NAMALWA (cell line): ENCODE measurements around the gene TUT1.

ENCODE experiments used
- DNase-seq: peaks from one replicate; pipeline ENCODE4 v3.0.0-alpha.2; 2015; ENCODE audit warnings: low spot score

Gene TUT1

GRCh38 chr11:62542111-62542745 is 49.1 kb downstream of the TUT1 start:
- no peak for DNase-seq

GRCh38 chr11:62540804-62541701 is 50.3 kb downstream of the TUT1 start:
- no peak for DNase-seq

DNA sequence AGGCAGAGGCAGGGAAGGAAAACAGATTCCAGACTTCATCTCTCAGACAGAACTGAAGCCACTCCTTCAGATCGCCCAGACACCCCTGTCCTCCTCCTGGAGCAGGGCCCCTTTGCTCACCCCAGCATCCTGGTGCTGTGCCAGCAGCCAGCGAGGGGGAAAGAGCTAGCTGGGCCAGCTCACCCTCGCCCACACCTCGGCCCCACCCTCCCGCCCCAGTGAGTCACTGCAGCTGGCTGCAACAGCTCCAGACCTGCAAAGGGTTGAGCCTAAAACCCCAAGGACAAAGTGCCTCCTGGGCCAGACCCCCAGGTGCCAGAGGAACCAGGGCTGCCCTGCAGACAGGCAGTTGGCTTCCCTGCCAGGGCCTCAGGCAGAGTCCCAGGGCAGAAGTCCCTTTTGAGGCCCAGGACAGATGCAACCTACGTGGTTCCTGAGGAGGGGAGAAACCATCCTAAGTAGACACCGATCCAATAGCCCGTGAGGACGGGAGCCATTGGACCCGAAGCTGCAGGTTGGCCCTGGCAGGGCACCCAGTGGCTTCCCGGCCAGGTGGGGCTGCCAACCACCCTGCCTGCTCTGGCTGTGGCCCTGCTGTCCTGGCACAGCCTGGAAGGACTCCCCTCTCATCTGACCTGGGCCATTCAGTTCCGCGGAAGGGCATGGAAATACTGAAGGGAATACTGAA is 51.9 kb downstream of the TUT1 start:
- no peak for DNase-seq

DNA sequence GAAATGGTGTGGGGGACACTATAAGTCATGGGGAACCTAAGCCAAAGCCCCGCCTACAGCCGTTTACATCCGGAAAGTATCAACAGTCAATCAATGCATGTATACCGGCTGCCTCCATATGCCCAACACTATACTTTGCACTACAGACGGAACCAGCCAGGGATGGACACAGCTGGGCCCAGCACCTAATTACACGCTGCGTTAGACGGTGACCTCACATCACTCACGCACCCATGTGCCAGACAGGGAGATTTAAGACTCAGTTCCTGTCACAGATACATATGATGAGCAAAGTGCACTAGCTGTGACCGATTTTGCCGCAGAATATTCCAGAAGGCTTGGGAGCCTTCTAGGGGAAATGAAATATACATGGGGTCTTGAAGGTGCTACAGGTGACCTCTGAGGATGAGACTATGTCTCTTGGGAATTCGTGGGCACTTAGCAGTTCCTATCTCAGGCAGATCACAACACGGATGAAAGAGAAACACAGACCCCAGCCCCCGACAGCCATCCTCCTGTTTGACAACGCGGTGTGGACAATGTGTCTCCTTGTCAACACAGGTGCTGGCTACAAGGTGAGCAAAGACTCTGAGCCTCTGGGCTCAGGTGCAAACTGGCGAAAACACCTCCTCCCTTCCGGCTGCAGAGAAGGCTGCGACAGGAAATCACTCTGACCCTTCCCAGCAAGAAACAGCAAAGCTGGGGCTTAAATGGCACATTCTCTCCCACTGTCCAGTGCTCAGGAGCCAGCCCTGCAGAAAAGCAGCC is 52.7 kb downstream of the TUT1 start:
- no peak for DNase-seq

DNA sequence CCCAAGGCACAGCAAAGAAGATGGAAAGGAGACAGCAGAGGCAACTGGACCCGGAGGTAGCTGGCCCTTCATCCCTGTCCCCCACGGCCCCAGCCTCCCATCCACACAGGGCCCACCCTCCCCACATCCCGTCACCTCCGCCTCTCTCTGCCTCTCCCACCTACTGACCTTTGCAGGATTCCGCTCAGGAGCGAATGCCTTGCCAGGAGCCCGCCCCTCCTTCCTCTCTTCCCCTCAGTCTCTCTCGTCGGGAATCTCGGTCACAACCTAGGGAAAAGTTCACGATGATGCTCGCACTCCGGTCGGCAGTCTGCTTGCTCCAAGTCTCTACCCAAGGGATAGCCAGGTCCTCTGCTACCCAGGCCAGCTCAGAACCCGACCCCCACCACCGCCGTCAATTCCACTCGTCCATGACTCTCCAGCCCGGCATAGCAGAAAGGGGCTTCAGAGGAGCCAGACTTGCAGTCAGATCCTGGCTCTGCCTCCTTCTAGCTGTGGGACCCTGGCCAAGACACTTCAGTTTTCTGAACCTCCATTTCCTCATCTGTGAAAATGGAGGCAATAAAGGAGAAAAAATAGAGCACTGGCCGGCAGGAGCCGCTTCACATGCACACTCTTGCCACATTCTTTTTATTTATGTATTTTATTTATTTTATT is 54.9 kb downstream of the TUT1 start:
- no peak for DNase-seq

DNA sequence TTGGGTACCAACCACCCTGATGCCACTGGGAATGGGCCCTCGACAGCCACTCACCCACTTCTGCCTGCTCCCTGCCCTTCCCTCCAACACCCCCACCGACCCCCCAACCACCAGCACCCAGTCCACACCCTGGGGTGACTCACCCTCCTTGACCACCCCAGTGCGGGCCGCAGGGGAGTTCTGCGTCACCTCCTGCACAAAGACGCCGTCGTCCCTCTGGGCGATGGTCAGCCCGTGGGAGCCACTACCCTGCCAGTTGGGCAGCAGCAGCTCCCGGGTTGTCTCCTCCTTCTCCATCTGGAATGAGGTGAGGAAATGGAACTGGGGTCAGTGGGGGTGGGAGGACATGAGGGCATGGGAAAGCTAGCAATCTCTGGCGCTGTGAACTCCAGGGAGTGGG is 55.5 kb downstream of the TUT1 start:
- no peak for DNase-seq

DNA sequence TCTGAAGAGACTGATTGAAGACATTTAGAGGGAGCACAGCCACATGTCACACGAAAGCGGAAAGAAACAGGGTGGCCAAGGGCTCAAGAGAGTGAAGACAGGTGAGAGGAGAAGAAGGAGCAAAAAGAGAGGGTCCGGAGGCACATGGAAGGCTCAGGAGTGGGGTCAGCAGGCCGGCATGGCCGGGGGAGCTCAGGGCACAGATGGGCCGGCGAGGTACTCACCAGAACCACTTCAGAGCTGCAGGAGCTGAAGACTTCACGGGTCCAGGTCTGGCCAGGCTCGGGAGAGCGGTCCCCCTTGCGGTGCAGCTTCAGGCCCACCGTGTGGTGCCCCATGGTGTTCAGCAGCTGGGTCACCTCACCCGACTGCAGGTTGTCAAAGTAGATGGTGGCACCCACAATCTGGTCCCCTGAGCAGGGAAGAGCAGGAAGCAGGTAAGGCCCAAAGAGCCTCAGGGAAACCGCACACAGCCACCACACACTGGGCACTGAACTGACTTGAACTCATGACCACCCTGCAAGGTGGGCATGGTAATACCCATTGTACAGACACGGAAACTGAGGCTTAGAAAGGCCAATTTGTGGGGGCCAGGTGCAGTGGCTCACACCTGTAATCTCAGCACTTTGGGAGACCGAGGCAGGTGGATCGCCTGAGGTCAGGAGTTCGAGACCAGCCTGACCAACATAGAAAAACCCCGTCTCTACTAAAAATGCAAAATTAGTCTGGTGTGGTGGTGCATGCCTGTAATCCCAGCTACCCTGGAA is 56.4 kb downstream of the TUT1 start:
- DNase-seq, result no peak

DNA sequence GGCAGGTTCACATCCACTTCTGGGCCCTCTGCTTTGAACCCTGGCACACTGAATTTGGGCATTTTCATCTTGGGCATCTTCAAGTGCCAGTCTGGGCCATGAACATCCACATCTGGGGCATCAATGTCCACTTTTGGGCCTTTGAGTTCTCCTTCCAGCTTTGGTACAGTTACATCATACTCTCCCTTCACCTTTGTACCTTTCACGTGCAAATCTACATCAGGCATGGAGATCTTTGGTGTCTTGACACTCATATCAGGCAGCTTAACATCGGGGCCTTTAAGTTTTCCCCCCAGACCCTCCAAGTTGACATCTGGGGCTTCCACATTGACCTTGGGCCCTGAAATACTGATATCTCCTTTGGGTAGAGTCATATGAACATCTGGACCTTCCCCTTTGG is 59.2 kb downstream of the TUT1 start:
- no peak for DNase-seq
